Measurements from ENCODE around the gene NUDT8.

DNA sequence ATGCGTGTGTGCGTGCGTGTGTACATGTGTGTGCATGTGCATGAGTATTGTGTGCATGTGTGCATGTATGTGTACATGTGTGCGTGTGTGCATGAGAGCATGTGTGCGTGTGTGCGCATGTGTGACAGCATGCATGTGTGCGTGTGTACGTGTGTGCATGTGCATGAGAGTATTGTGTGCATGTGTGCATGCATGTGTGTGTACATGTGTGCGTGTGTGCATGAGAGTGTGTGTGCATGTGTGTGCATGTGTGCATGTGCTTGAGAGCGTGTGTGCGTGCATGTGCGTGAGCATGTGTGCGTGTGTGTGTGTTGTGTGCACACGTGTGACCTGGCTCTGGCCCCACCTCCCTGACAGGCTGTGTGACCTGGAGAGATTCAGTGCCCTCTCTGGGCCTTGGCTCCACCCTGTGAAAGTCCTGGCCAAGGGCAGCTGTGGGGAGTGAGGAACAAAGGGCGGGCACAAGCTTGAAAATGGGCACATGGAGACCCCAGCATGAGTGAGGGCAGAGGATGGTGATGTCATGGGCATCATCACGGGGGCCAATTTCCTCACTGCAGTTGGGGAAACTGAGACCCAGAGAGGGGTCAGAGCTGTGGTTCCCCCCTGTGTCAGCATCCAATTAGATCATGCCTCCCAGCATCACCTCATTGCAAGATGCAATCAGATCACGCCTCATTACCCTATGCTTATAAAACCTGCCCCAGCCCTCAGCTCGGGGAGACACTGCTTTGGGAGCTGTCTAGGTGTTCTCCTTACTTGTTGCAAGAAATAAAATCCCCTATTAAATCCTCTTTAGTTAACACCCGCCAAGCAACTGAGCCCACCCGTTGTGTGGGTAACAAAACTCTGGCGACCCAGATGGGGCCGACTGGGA is 20.1 kb upstream of the NUDT8 start:
- no peak for TF ChIP-seq EZH2 (IDR thresholded peaks at IDR 0.05; ENCODE audit: borderline replicate concordance)
- TF ChIP-seq, protein P1, sequence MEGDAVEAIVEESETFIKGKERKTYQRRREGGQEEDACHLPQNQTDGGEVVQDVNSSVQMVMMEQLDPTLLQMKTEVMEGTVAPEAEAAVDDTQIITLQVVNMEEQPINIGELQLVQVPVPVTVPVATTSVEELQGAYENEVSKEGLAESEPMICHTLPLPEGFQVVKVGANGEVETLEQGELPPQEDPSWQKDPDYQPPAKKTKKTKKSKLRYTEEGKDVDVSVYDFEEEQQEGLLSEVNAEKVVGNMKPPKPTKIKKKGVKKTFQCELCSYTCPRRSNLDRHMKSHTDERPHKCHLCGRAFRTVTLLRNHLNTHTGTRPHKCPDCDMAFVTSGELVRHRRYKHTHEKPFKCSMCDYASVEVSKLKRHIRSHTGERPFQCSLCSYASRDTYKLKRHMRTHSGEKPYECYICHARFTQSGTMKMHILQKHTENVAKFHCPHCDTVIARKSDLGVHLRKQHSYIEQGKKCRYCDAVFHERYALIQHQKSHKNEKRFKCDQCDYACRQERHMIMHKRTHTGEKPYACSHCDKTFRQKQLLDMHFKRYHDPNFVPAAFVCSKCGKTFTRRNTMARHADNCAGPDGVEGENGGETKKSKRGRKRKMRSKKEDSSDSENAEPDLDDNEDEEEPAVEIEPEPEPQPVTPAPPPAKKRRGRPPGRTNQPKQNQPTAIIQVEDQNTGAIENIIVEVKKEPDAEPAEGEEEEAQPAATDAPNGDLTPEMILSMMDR (IDR thresholded peaks at IDR 0.05; ENCODE audit: poor library complexity), result no peak

Data from hepatocyte (in vitro differentiated cells).